NT2/D1 (cell line): ENCODE results near the gene CCR6.
"Not testable (repeated sequence)": the region's sequence is repeated elsewhere in the genome, so short reads cannot be mapped to it uniquely, and the experiment has no call there.

Experiments used
- DNase-seq: peaks from one replicate; pipeline ENCODE4 v3.0.0-alpha.2; 2011; ENCODE audit warnings: low read depth, low spot score
- H3K27me3 ChIP-seq: 2 replicates; pipeline ENCODE4 v1.6.0; 2011; ENCODE audit warnings: mild to moderate bottlenecking; ENCODE audit not compliant: insufficient read length, insufficient read depth
- H3K36me3 ChIP-seq: 2 replicates; pipeline ENCODE4 v1.6.1; 2011; ENCODE audit warnings: mild to moderate bottlenecking, low read length, mixed read lengths; ENCODE audit not compliant: insufficient read depth, insufficient read length
- H3K4me1 ChIP-seq: 2 replicates; pipeline ENCODE4 v1.5.1; 2011; ENCODE audit not compliant: insufficient read depth, insufficient read length
- H3K4me3 ChIP-seq: 2 replicates; pipeline ENCODE4 v1.5.1; 2011; ENCODE audit warnings: low read depth; ENCODE audit not compliant: insufficient read length
- H3K9ac ChIP-seq: 2 replicates; pipeline ENCODE4 v1.6.0; 2011; ENCODE audit warnings: low read depth; ENCODE audit not compliant: insufficient read length
- H3K9me3 ChIP-seq: 2 replicates; pipeline ENCODE4 v1.5.1; 2011; ENCODE audit warnings: mild to moderate bottlenecking, low read length; ENCODE audit not compliant: insufficient read depth
- SUZ12 ChIP-seq: IDR thresholded peaks from 2 replicates; pipeline ENCODE4 v1.6.1; 2011; ENCODE audit not compliant: insufficient read length, insufficient read depth; ENCODE audit errors: extremely low read depth
- YY1 ChIP-seq: IDR thresholded peaks from 2 replicates; pipeline ENCODE4 v1.6.1; 2011; ENCODE audit not compliant: insufficient read length, insufficient read depth
- ZNF274 ChIP-seq: IDR thresholded peaks from 2 replicates; pipeline ENCODE4 v1.6.1; 2011; ENCODE audit warnings: mild to moderate bottlenecking, low read depth, low read length

CCR6 gene

DNA sequence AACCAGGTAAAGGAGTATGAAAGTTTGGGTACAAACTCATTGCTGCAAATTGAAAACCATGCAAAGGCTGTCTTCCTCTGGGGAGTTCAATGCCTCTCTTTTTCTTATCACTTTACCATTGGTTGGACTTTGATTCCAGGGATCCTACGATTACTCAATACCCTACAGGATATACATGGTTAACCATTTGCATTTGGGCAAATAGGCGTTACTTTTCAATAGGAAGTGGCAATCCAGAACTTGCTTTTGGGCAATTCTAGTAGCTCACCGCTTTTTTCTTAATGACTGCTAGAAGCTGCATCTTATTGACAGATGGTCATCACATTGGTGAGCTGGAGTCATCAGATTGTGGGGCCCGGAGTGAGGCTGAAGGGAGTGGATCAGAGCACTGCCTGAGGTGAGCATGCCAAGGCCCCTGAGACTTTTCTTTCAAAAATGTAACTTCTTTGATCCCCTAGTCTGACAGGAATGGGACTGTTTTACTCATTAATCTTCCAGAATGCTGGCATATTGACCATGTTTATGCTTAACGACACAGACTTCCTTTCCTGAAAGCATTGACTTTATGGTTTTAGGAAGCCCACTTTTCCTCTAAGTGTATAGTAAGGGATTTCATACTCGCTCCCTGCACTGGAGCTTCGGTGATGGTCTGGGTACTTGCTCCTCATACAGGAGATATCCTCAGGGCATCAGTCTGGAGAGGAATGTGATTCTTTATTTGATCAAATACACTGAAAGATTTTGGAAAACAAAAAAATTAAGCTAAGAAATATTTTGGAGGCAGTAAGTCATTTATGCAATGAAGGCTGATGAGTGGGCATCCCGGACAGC lies at the start of gene CCR6:
CCR6 (plus strand) TSS at position 270 of the 831 bp plus-strand sequence. CDS start 13,039 bp downstream, outside the sequence.
- Histone ChIP-seq H3K4me1 (no peaks in the 10 kb centered on the region), H3K9me3 (peaks cover 9% of the 10 kb centered on the region; the same call in 1 of the 2 replicates), H3K9ac (no peak within 1 kb of the TSS), H3K27me3 (no peaks in the 10 kb centered on the region), H3K4me3 (no peak within 1 kb of the TSS), H3K36me3 (no peaks in the 10 kb centered on the region)
- TF ChIP-seq ZNF274: no peak
- TF ChIP-seq YY1: no peak
- no peak for TF ChIP-seq SUZ12
- no peak for DNase-seq

DNA sequence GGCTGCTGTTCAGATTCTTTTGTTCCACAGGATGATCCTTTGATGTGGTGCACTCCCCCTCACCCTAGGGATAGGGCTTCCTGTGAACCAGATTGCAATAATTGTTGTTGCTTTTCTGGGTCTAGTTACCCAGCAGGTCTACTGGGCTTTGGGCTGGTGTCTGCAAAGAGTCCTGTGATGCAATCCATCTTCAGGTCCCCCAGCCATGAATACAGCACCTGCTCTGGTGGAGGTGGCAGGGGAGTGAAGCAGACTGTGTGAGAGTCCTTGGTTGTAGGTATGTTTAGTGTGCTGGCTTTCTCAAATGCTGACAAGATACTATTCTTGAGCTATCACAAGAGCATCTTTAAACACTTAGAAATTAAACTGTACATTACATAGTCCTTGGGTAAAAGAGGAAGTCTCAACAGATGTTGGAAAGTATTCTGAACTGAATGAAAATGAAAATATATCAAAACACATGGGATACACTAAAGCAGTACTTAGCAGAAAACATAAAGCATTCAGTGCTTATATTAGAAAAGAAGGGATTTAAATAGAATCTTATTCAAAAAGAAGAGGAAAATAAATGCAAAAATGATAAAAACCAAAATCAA lies 49.1 kb upstream of the CCR6 start:
- Histone ChIP-seq H3K9me3 (peaks cover 6% of the 10 kb centered on the region; the same call in 1 of the 2 replicates), H3K36me3 (no peaks in the 10 kb centered on the region), H3K9ac (no peak overlapping the region), H3K4me1 (no peaks in the 10 kb centered on the region), H3K27me3 (no peaks in the 10 kb centered on the region), H3K4me3 (no peak overlapping the region)
- no peak for DNase-seq
- TF ChIP-seq SUZ12 (no peak), YY1 (no peak), ZNF274 (no peak)

- no peak for DNase-seq
- Histone ChIP-seq H3K4me1 (no peaks in the 10 kb centered on the region), H3K9me3 (peaks cover 5% of the 10 kb centered on the region; the same call in 1 of the 2 replicates), H3K27me3 (no peaks in the 10 kb centered on the region), H3K36me3 (no peaks in the 10 kb centered on the region), H3K4me3 (no peak overlapping the region), H3K9ac (no peak overlapping the region)
- TF ChIP-seq YY1: no peak
- TF ChIP-seq SUZ12: no peak
- TF ChIP-seq ZNF274: no peak
Measured at GRCh38 chr6:167077241-167077932, 45.5 kb upstream of the CCR6 start.

DNA sequence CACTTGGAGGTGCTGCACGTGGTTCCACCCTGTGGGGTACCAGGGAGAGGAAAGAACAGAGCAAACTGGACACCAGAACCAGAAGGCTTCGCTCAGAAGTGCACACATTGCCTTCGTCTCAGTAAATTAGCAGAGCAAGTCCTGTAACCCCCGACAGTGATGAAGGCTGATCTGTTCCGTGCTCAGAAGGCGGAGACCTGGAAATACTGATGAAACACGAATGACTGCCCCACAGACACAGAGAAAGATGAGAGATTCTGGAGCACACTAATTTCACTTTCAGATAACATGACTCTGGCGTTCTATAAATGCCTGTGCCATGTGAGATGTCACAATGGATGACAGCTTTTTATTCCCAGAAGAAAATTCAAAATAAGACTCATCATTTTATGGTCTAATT lies 44.2 kb upstream of the CCR6 start:
- Histone ChIP-seq H3K27me3 (no peaks in the 10 kb centered on the region), H3K4me3 (no peak overlapping the region), H3K36me3 (no peaks in the 10 kb centered on the region), H3K9ac (no peak overlapping the region), H3K4me1 (no peaks in the 10 kb centered on the region), H3K9me3 (no peaks in the 10 kb centered on the region)
- TF ChIP-seq YY1 (no peak), SUZ12 (no peak)
- no peak for DNase-seq

- Histone ChIP-seq H3K9ac (no peak overlapping the region), H3K9me3 (no peaks in the 10 kb centered on the region), H3K36me3 (no peaks in the 10 kb centered on the region), H3K27me3 (no peaks in the 10 kb centered on the region), H3K4me1 (no peaks in the 10 kb centered on the region), H3K4me3 (no peak overlapping the region)
- no peak for DNase-seq
- TF ChIP-seq YY1: no peak
- no peak for TF ChIP-seq SUZ12
- no peak for TF ChIP-seq ZNF274
Measured at GRCh38 chr6:167079853-167080297, 43.0 kb upstream of the CCR6 start.

DNA sequence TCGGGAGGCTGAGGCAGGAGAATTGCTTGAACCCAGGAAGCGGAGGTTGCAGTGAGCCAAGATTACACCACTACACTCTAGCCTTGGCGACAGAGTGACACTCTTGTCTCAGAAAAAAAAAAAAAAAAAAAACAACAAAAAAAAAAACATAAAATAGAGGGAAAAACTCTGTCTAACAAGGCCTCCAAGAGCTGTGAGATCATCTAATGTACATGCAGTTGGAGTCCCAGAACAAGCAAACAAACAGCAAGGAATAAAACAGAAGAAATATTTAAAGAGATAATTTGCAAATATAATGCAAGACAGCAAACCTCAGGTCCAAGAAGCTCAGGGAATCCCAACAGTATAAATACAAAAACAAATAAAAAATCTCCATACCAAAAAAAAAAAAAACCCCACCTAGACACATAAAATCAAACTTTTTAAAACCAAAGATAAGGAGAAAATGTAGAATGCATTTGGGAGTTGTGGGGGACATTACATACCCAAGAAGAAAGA lies 35.0 kb upstream of the CCR6 start:
- Histone ChIP-seq H3K9ac (no peak overlapping the region), H3K4me1 (no peaks in the 10 kb centered on the region), H3K4me3 (no peak overlapping the region), H3K9me3 (peaks cover 11% of the 10 kb centered on the region), H3K27me3 (no peaks in the 10 kb centered on the region), H3K36me3 (no peaks in the 10 kb centered on the region)
- TF ChIP-seq SUZ12: no peak
- no peak for TF ChIP-seq YY1
- no peak for TF ChIP-seq ZNF274
- DNase-seq: no peak

- H3K9me3 ChIP-seq: peaks cover 11% of the 10 kb centered on the region
- not testable (repeated sequence) for H3K4me1 ChIP-seq, DNase-seq, H3K4me3 ChIP-seq, H3K36me3 ChIP-seq, H3K9ac ChIP-seq, H3K27me3 ChIP-seq
Measured at GRCh38 chr6:167088741-167089140, 34.2 kb upstream of the CCR6 start.
